GM18498 (cell line): ENCODE data around the gene UNC45B.
"Not testable (repeated sequence)": the region's sequence is repeated elsewhere in the genome, so short reads cannot be mapped to it uniquely, and the experiment has no call there.

Experiments used
- ATAC-seq: cut with Tn5 transposase; IDR thresholded peaks from one replicate; pipeline ENCODE4 v1.9.1; 2021; ENCODE audit warnings: mild to moderate bottlenecking, moderate library complexity; ENCODE audit not compliant: unreplicated experiment

Gene UNC45B

GRCh38 chr17:35138218-35138617 lies 9.4 kb upstream of the UNC45B start:
- ATAC-seq = no peak

GRCh38 chr17:35141681-35142466 lies 5.7 kb upstream of the UNC45B start, which contains the start of gene NLE1:
TSS of gene NLE1 (minus strand) at chr17:35142303. CDS start at chr17:35142275, 28 bp downstream.
- peak; percentile 91 for ATAC-seq

GRCh38 chr17:35142467-35142796 lies 5.2 kb upstream of the UNC45B start:
- ATAC-seq = peak; percentile 17

GRCh38 chr17:35144840-35145239 lies 2.8 kb upstream of the UNC45B start:
- ATAC-seq = no peak

GRCh38 chr17:35146214-35146833 lies 1.3 kb upstream of the UNC45B start:
- no peak for ATAC-seq

GRCh38 chr17:35148144-35148543 lies 527 bp downstream of the UNC45B start:
- no peak for ATAC-seq

GRCh38 chr17:35149941-35150340 lies 2.3 kb downstream of the UNC45B start:
- ATAC-seq = no peak

- ATAC-seq = not testable (repeated sequence)
These were observed 3.5 kb downstream of the UNC45B start for GRCh38 chr17:35151080-35151479.

- ATAC-seq = no peak
These were observed 5.0 kb downstream of the UNC45B start for GRCh38 chr17:35152421-35153140.

GRCh38 chr17:35154196-35155165 lies 6.9 kb downstream of the UNC45B start:
- no peak for ATAC-seq

GRCh38 chr17:35155246-35155645 lies 7.6 kb downstream of the UNC45B start:
- ATAC-seq = no peak

- ATAC-seq = no peak
These were observed 12.3 kb downstream of the UNC45B start for GRCh38 chr17:35159940-35160339.

- ATAC-seq = no peak
These were observed 13.0 kb downstream of the UNC45B start for GRCh38 chr17:35160354-35161201.

- ATAC-seq = no peak
These were observed 13.7 kb downstream of the UNC45B start for GRCh38 chr17:35161281-35161761.

- ATAC-seq = no peak
These were observed 15.1 kb downstream of the UNC45B start for GRCh38 chr17:35162755-35163154.

- ATAC-seq = no peak
These were observed 16.3 kb downstream of the UNC45B start for GRCh38 chr17:35163886-35164285.

GRCh38 chr17:35164716-35165115 lies 17.1 kb downstream of the UNC45B start:
- no peak for ATAC-seq

GRCh38 chr17:35166526-35166925 lies 18.9 kb downstream of the UNC45B start:
- ATAC-seq = no peak

GRCh38 chr17:35167046-35167445 lies 19.4 kb downstream of the UNC45B start:
- no peak for ATAC-seq

- ATAC-seq = no peak
These were observed 20.0 kb downstream of the UNC45B start for GRCh38 chr17:35167666-35168065.
